Panc1 (cell line): ENCODE measurements around the gene COLEC11.

Experiments used
- CTCF ChIP-seq: fragments of 450-650 bp; IDR thresholded peaks from 2 replicates; pipeline ENCODE4 v1.5.1; 2017; ENCODE audit warnings: mild to moderate bottlenecking
- SIN3A ChIP-seq: IDR thresholded peaks from 2 replicates; pipeline ENCODE4 v1.6.1; 2012; ENCODE audit warnings: low read depth, mild to moderate bottlenecking, low read length, moderate library complexity, borderline replicate concordance; ENCODE audit not compliant: insufficient read depth

- TF ChIP-seq CTCF (no peak), SIN3A (no peak)
These were observed 46.3 kb downstream of the COLEC11 start for GRCh38 chr2:3641181-3641580.
